H9 (cell line): ENCODE measurements around the gene NRCAM. TPM values are rescaled to one million over a fixed set of nuclear protein-coding genes. Genes with fewer than 3 reads are reported as not detected.

Source experiments
- DNase-seq: peaks from one replicate; pipeline ENCODE4 v3.0.0-alpha.2; 2017
- H2AFZ ChIP-seq: one replicate; pipeline ENCODE4 v1.6.1; 2013; ENCODE audit warnings: mild to moderate bottlenecking, low read length, control low read depth, moderate library complexity
- H2AK5ac ChIP-seq: 2 replicates; pipeline ENCODE4 v1.6.1; 2013; ENCODE audit warnings: low read length, control low read depth, mixed read lengths; ENCODE audit not compliant: insufficient read length
- H2BK120ac ChIP-seq: one replicate; pipeline ENCODE4 v1.6.1; 2013; ENCODE audit warnings: low read depth, mild to moderate bottlenecking, low read length, control low read depth, inconsistent platforms; ENCODE audit not compliant: poor library complexity, severe bottlenecking
- H2BK12ac ChIP-seq: 2 replicates; pipeline ENCODE4 v1.6.1; 2013; ENCODE audit warnings: low read length, control low read depth, mixed read lengths, low read depth; ENCODE audit not compliant: insufficient read length
- H2BK15ac ChIP-seq: 2 replicates; pipeline ENCODE4 v1.6.1; 2013; ENCODE audit warnings: low read depth, low read length, control low read depth
- H2BK20ac ChIP-seq: one replicate; pipeline ENCODE4 v1.6.1; 2013; ENCODE audit warnings: low read depth, mild to moderate bottlenecking, low read length, control low read depth, inconsistent platforms; ENCODE audit not compliant: poor library complexity, severe bottlenecking
- H2BK5ac ChIP-seq: 2 replicates; pipeline ENCODE4 v1.6.1; 2013; ENCODE audit warnings: low read length, control low read depth, mixed read lengths; ENCODE audit not compliant: insufficient read length
- H3K14ac ChIP-seq: 2 replicates; pipeline ENCODE4 v1.6.1; 2013; ENCODE audit warnings: low read length, control low read depth; ENCODE audit not compliant: insufficient read depth
- H3K18ac ChIP-seq: 2 replicates; pipeline ENCODE4 v1.6.1; 2013; ENCODE audit warnings: low read depth, mild to moderate bottlenecking, mixed read lengths, low read length, control low read depth; ENCODE audit not compliant: insufficient read length
- H3K23ac ChIP-seq: 2 replicates; pipeline ENCODE4 v1.6.1; 2013; ENCODE audit warnings: low read length, control low read depth, mixed read lengths, low read depth; ENCODE audit not compliant: insufficient read length
- H3K23me2 ChIP-seq: 2 replicates; pipeline ENCODE4 v1.6.1; 2013; ENCODE audit warnings: low read depth, mild to moderate bottlenecking, mixed read lengths, low read length, control low read depth; ENCODE audit not compliant: insufficient read length, poor library complexity, severe bottlenecking
- H3K27ac ChIP-seq: 2 replicates; pipeline ENCODE4 v1.5.1; 2013; ENCODE audit warnings: low read length, control low read depth, mixed read lengths, low read depth; ENCODE audit not compliant: insufficient read length
- H3K27me3 ChIP-seq: 2 replicates; pipeline ENCODE4 v1.6.1; 2013; ENCODE audit warnings: low read length, control low read depth, inconsistent platforms; ENCODE audit not compliant: insufficient read depth
- H3K4ac ChIP-seq: 2 replicates; pipeline ENCODE4 v1.6.1; 2013; ENCODE audit warnings: low read depth, mild to moderate bottlenecking, control low read depth, inconsistent platforms, low read length, moderate library complexity
- H3K4me1 ChIP-seq: 2 replicates; pipeline ENCODE4 v1.6.1; 2013; ENCODE audit warnings: low read length, control low read depth, inconsistent platforms; ENCODE audit not compliant: insufficient read depth
- H3K4me2 ChIP-seq: 2 replicates; pipeline ENCODE4 v1.6.1; 2013; ENCODE audit warnings: low read length, control low read depth, mixed read lengths; ENCODE audit not compliant: insufficient read length, insufficient read depth
- H3K56ac ChIP-seq: 2 replicates; pipeline ENCODE4 v1.6.1; 2013; ENCODE audit warnings: low read depth, mild to moderate bottlenecking, mixed read lengths, low read length, control low read depth; ENCODE audit not compliant: insufficient read length
- H3K79me1 ChIP-seq: 2 replicates; pipeline ENCODE4 v1.6.1; 2013; ENCODE audit warnings: low read depth, mild to moderate bottlenecking, moderate library complexity, low read length, control low read depth, inconsistent platforms; ENCODE audit not compliant: insufficient read depth, poor library complexity, severe bottlenecking
- H3K79me2 ChIP-seq: 2 replicates; pipeline ENCODE4 v1.6.1; 2013; ENCODE audit warnings: low read length, control low read depth, inconsistent platforms; ENCODE audit not compliant: insufficient read depth
- H3K9ac ChIP-seq: 2 replicates; pipeline ENCODE4 v1.6.1; 2013; ENCODE audit warnings: low read length, control low read depth, mixed read lengths; ENCODE audit not compliant: insufficient read length; ENCODE audit errors: extremely low read depth
- H3K9me3 ChIP-seq: one replicate; pipeline ENCODE4 v1.6.1; 2013; ENCODE audit warnings: low read depth, low read length, inconsistent platforms; ENCODE audit not compliant: control insufficient read depth
- H3T11ph ChIP-seq: one replicate; pipeline ENCODE4 v1.6.1; 2013; ENCODE audit warnings: mild to moderate bottlenecking, low read length, control low read depth, inconsistent platforms
- H4K20me1 ChIP-seq: one replicate; pipeline ENCODE4 v1.6.1; 2013; ENCODE audit not compliant: control insufficient read depth, insufficient read length, insufficient read depth
- H4K5ac ChIP-seq: 2 replicates; pipeline ENCODE4 v1.6.1; 2013; ENCODE audit warnings: low read depth, mild to moderate bottlenecking, mixed read lengths, low read length, control low read depth; ENCODE audit not compliant: insufficient read length
- H4K8ac ChIP-seq: replicated peaks from 2 replicates; pipeline ENCODE4 v1.6.1; 2013; ENCODE audit warnings: low read length, control low read depth, mixed read lengths, low read depth; ENCODE audit not compliant: insufficient read length
- H4K91ac ChIP-seq: 2 replicates; pipeline ENCODE4 v1.6.1; 2013; ENCODE audit warnings: low read depth, mild to moderate bottlenecking, moderate library complexity, mixed read lengths, low read length, control low read depth; ENCODE audit not compliant: insufficient read length
- H3K27ac Mint-ChIP-seq, 3 experiments: 2 replicates in 2 of 3; 3 replicates in 1 of 3; pipeline ENCODE4 v1.8.0; 2020 to 2021; ENCODE audit warnings: mixed read lengths in 3 of 3, mild to moderate bottlenecking in 1 of 3, moderate library complexity in 1 of 3
- H3K27me3 Mint-ChIP-seq: 2 replicates; pipeline ENCODE4 v1.8.0; 2021; ENCODE audit warnings: low read depth, mild to moderate bottlenecking, moderate library complexity, mixed read lengths
- H3K36me3 Mint-ChIP-seq, 3 experiments: 2 replicates in 2 of 3; 3 replicates in 1 of 3; pipeline ENCODE4 v1.8.0; 2020 to 2021; ENCODE audit warnings: low read depth in 3 of 3, mixed read lengths in 3 of 3; ENCODE audit not compliant: insufficient read depth in 1 of 3
- H3K4me1 Mint-ChIP-seq, 2 experiments: 2 replicates each; pipeline ENCODE4 v1.8.0; 2020; ENCODE audit warnings: mixed read lengths in 2 of 2
- H3K4me3 Mint-ChIP-seq, 2 experiments: 2 replicates in 1 of 2; 3 replicates in 1 of 2; pipeline ENCODE4 v1.8.0; 2020 to 2021; ENCODE audit warnings: mild to moderate bottlenecking in 2 of 2, mixed read lengths in 2 of 2, moderate library complexity in 1 of 2
- H3K9me3 Mint-ChIP-seq, 2 experiments: 2 replicates in 1 of 2; 3 replicates in 1 of 2; pipeline ENCODE4 v1.8.0; 2020; ENCODE audit warnings: mild to moderate bottlenecking in 2 of 2, mixed read lengths in 2 of 2, moderate library complexity in 1 of 2
- CTCF ChIP-seq: fragments of 200-600 bp; sonication (generic); conservative IDR thresholded peaks from 3 replicates; pipeline ENCODE4 v1.8.0; 2021; ENCODE audit warnings: antibody characterized with exemption, mild to moderate bottlenecking
- WGBS: extraction: QIAGEN DNeasy Blood & Tissue Kit; methylation state at CpG from one replicate; pipeline ENCODE4 v1.1.7; 2013; ENCODE audit warnings: missing lambda C conversion rate, low lambda C conversion rate, mixed read lengths; ENCODE audit not compliant: insufficient read length; ENCODE audit errors: extremely low coverage; 5-methylcytosine and 5-hydroxymethylcytosine counted together
- total RNA-seq: library from RNA; stranded (reverse); gene quantifications from 2 replicates; pipeline ENCODE4 v1.2.1, GENCODE V29; 2021

The NRCAM gene
- total RNA-seq, 1 experiment from 2014 or later, result 2.3 TPM

GRCh38 chr7:108265007-108265406, 191.2 kb downstream of the NRCAM start:
- H4K91ac ChIP-seq, result no peak overlapping the region
- TF ChIP-seq CTCF, result no peak
- Mint-ChIP-seq H3K27ac (no peak overlapping the region), H3K4me3 (no peak overlapping the region), H3K27me3 (no peaks in the 10 kb centered on the region; the same call in 1 of the 2 replicates), H3K9me3 (no peaks in the 10 kb centered on the region), H3K4me1 (peaks cover 14 to 15% of the 10 kb centered on the region in 2 experiments), H3K36me3 (no peaks in the 10 kb centered on the region)
- no peak overlapping the region for H4K8ac ChIP-seq
- no peaks in the 10 kb centered on the region for H3K79me2 ChIP-seq
- no peaks in the 10 kb centered on the region for H3K23me2 ChIP-seq
- no peaks in the 10 kb centered on the region for H4K20me1 ChIP-seq
- no peak overlapping the region for H3K9ac ChIP-seq
- H2BK5ac ChIP-seq, result no peak overlapping the region
- H3K27ac ChIP-seq, result no peak overlapping the region
- H3K23ac ChIP-seq, result no peak overlapping the region
- no peak overlapping the region for H2AFZ ChIP-seq
- H3K27me3 ChIP-seq, result no peaks in the 10 kb centered on the region
- H2AK5ac ChIP-seq, result no peak overlapping the region
- no peak overlapping the region for H3K4me2 ChIP-seq
- H2BK12ac ChIP-seq, result no peak overlapping the region
- no peaks in the 10 kb centered on the region for H3K4me1 ChIP-seq
- H2BK15ac ChIP-seq, result no peak overlapping the region
- H3K9me3 ChIP-seq, result no peaks in the 10 kb centered on the region
- H3K18ac ChIP-seq, result no peak overlapping the region
- H3K14ac ChIP-seq, result no peak overlapping the region
- no peak overlapping the region for H2BK120ac ChIP-seq
- H4K5ac ChIP-seq, result no peak overlapping the region
- no peak for DNase-seq
- H3K56ac ChIP-seq, result no peak overlapping the region
- H3K4ac ChIP-seq, result no peak overlapping the region
- no peak overlapping the region for H2BK20ac ChIP-seq
- no CpG with 5 or more reads among the region's 3 CpGs for WGBS
- no peak overlapping the region for H3T11ph ChIP-seq
- no peaks in the 10 kb centered on the region for H3K79me1 ChIP-seq
